ENCODE measurements around the gene GJA9.

- TF ChIP-seq POLR2AphosphoS5 (IDR thresholded peaks at IDR 0.05; ENCODE audit: insufficient read depth in 1 of 2, low read depth in 1 of 2) (no peak), CTCF (IDR thresholded peaks at IDR 0.05) (no peak), POLR2A (IDR thresholded peaks at IDR 0.05) (no peak)
These were observed at the start of gene GJA9 for GRCh38 chr1:38881487-38881886.
